ENCODE results near the gene HIP1R.
"Not testable (repeated sequence)": the region's sequence is repeated elsewhere in the genome, so short reads cannot be mapped to it uniquely, and the experiment has no call there.

Gene HIP1R

DNA sequence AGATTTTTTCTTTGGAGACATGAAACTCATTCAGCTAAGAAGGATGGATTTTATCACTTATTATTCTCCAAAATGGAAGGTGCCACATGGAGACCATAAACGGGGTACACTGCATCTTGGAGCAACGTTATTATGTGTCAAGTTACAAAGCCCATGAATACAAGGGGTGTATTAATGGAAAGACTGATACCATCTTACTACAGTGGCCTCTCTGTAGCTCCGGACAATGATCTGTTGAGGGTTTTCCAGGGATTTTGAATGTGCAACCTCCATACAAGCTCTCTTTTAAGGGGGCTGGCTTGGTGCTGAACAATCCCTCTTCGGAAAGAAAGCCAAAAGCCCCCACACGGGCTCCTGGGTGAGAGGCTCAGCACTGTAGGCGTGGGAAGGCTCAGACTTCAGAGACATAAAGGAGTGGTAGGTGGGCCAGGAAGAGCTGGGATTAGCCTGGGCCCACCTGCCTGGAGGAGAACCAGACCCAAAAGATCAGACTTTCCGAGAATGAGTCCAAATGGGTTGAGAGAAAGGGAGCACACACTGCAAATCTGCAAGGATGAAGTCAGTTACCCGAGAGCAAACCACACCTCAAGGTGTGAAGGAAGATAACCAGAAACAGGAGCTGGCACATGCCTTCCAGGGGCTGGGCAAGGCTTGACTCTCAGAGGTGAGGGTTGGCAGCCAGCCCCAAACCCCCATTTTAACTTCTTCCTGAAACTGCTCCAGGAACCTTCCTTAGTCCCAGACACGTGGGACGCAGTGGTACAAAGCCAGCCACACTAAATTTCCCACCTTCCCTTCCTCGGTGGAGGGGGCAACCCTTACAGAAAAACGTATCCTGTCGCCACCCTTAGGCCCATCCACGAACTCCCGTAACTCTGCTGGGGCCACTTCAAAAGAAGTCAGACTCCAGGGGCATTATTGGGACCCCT is 59.2 kb downstream of the HIP1R start:
- DNase-seq (ENCODE audit: low spot score) = peak; percentile 52

DNA sequence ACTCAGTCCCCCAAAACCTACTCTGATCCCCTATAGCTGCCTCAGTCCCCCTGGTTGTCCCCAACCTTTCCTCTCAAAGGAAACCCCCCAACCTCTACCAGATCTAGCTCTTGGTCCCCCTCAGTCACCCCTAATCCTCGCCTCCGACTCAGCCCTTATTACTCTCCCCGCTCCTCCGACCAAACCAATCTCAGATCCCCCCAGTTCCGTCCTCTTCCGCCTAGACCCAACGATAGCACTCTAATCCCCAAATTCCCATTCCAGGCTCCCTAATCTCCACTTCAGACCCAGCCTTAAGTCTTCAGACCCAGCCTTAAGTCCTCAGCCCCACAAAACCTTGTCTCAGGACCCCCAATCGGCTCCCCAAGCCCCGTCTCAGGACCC is 60.1 kb downstream of the HIP1R start:
- no peak for DNase-seq (ENCODE audit: low spot score)

DNA sequence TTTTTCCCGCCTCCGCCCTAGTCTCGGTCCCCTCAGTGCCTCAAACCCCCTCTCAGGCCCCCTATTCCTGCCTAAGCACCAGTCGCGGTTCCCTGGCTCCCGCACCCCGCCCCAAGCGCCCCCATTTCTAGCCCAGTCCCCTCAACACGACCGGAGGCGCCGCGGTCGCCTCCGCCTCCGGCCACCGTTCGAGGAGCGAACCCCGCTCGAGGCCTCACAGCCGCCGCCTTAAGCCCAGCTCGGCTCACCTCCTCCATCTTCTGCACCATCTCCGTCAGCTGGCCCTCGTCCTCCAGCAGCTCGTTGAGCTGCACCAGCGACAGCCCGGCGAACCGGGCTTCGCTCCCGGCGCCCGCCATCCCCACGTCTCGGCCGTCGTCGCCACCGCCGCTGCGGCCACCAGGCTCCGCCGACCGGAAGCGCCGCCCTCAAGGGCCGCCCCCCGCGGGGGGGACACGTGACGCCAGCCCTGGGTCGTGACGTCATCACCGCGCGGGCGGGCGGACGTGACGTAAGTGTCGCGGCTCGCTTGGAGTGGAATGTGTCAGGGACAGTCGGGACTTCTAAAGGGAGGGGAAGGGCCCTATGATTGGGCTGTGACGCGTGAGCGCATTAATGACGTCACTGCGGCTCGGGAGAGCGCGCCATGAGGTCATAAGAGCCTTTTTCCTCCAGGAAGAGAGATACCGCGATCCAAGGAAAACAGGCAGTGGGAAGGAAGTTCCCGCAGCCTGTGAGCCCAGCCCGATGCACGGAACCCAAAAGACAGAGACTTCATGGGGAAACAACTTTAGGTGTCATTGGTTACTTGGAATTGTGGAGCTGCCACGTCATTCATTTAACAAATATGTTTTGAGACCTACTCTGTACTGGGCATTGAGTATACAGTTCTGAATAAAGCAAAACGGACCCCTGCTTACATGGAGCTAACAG is 60.7 kb downstream of the HIP1R start, which contains the start of gene VPS37B:
VPS37B (minus strand) TSS at position 421 of the 933 bp plus-strand sequence; CDS start at position 359, 62 bp downstream.
- DNase-seq (ENCODE audit: low spot score) = peak; percentile 96

DNA sequence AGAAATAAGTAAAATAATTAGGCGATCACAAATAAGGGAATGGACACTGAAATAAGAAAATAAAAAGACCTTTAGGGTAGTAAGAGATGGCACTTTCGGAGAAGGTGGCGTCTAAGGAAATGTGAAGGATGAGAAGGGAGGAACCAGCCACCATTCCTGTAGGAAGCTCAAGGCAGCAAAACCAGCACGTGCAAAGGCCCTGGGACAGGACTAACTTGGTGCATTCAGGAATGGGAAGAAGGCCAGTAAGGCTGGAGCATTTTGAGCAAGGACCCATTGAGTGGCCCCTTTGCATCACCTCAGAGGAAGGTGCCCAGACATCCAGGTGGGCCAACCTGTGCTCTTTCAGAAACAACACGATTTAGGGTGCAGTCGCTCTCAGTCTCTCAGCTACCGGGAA is 61.4 kb downstream of the HIP1R start:
- no peak for DNase-seq (ENCODE audit: low spot score)

DNA sequence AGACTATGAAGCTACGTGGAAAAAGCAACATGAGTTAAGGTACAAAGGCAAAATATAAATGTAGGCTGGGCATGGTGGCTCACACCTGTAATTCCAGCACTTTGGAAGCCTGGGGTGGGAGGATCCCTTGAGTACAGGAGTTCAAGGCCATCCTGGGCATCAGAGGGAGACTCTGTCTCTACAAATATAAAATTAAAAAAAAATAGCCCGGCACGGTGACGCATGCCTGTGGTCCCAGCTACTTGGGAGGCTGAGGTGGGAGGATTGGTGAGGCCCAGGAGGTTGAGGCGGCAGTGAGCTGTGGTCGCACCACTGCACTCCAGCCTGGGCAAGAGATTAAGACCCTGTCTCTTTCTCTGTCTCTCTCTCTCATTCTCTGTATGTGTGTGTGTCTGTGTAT is 64.6 kb downstream of the HIP1R start:
- DNase-seq (ENCODE audit: low spot score) = no peak

DNA sequence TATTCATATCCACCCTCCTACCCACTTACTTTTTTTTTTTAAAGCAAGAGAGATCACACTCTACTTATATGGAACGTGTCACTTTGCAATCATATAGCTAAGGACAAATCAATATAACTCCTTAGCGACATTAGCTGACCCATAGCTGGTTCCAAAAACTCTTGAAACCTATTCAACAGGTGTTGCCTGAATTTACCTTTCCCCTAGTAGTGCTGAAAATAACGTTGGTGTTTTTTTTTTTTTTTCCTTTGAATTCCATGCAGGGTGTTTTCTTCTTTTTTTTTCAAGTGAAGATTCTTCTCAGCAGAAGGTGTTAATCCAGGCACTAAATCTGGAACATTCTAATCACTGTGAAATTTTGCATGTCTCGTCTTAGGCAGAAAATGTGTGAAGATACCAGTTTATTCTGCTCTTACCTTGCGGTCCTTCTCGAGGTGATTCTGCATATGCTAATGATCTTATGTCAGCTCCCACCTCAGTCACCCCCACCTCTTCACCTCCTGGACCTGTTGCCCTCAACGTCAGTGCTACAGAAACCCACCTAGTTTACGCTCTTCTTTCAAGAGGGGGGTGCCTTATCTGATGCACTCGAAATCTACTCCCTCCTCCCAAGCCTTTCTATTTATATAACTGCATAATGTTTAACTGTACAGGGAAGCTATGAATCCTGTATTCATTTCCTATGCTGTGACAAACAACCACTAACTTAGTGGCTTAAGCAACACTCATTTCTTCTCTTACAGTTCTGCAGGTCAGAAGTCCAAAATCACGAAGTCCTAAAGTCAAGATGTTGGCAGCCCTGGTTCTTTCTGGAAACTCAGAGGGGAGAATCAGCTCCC is 67.8 kb downstream of the HIP1R start:
- no peak for DNase-seq (ENCODE audit: low spot score)

DNA sequence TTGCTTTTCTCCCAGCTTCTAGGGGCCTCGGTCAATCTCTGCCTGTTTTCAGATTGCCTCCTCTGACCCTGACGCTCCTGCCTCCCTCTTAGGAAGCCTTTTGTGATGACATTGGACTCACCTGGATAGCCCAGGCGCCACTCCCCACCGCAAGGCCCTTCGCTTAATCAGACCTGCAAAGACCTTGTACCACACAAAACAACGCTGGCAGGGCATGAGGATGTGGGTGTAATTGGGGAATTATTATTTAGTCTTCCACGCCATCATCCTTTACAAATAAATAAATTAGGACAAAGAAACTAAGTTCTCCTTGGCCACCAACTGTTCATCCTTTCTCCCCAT is 68.4 kb downstream of the HIP1R start:
- DNase-seq (ENCODE audit: low spot score) = no peak

DNA sequence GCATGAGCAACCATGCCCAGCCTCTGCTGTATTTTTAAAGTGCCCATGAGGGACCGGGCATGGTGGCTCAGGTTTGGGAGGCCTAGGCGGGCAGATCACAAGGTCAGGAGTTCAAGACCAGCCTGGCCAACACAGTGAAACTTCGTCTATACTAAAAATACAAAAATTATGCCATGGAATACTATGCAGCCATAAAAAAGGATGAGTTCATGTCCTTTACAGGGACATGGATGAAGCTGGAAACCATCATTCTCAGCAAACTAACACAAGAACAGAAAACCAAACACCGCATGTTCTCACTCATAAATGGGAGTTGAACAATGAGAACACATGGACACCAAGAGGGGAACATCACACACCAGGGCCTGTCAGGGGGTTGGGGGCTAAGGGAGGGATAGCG is 70.0 kb downstream of the HIP1R start:
- DNase-seq (ENCODE audit: low spot score) = not testable (repeated sequence)

DNA sequence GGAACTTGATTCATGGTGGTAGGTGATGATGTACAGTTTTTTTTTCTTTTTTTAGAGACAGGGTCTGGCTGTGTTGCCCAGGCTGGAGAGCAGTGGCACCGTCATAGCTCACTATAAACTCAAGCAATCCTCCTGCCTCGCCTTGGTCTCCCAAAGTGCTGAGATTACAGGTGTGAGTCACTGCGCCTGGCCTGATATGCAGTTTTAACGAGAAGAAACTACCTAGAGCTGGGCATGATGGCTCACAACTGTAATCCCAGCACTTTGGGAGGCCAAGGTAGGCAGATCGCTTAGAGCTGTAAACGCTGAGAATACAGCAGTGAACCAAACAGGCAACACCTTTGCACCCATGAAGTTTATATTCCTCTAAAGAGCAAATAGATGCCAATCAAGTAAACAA is 73.7 kb downstream of the HIP1R start:
- no peak for DNase-seq (ENCODE audit: low spot score)

DNA sequence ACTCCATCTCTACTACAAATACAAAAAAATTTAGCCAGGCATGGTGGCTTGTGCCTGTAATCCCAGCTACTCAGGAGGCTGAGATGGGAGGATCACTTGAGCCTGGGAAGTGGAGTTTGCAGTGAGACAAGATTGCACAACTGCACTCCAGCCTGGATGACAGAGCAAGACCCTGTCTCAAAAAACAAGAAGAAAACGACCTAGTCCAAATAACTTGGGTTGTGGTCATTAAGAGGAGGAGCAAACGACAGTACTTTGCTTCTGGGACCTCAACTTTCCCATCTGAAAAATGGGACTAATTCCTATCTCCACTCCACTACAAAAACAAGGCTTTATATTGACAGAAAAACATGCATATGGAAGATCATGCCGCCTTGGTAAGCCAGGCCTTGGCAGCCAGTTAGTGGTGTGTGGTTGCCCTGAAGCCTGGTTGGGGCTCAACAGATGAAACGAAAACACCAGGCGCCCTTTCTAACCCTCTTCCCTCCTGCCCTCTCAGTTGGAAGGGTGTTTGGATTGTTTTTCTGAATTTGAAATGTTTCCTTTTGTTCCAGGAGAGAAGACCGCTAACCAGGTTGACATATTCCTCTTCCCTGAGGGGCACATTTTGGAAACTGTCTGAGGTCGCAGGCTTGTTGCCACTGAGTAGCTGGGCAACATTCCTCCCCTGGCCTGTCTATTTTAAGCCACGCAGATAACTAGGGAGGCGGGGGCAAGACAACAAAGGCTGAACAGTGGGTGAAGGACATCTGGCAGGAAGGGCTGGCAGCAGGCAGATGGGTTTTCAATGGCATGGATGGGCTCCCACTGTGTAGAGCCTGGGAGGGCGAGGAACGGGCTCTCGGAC is 74.4 kb downstream of the HIP1R start:
- DNase-seq (ENCODE audit: low spot score) = no peak

Data from RKO (cell line).